Measurements from ENCODE around the gene TSHR.
A peak's percentile ranks its signal among the peaks of the same experiment; 100 is the strongest.
"Not testable (repeated sequence)": the region's sequence is repeated elsewhere in the genome, so short reads cannot be mapped to it uniquely, and the experiment has no call there.

TSHR gene

DNA sequence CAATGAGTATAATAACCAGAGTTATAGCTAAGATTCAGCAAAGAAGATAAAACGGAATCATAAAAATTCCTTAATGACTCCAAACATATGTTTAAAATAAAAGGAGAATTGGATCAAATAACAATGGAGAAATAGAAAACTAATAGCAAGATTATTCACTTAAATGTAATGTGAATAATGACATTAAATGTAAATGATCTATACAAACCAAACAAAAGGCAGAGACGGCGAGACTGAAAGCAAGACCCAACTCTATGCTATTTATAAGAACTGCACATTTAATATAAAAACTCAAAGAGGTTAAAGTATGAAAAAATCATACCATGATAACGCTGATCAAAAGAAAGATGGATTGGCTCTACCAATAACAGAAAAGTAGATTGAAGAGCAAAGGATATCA, 3.9 kb upstream of the TSHR start:
- DNase-seq (ENCODE audit: low spot score): no peak

DNA sequence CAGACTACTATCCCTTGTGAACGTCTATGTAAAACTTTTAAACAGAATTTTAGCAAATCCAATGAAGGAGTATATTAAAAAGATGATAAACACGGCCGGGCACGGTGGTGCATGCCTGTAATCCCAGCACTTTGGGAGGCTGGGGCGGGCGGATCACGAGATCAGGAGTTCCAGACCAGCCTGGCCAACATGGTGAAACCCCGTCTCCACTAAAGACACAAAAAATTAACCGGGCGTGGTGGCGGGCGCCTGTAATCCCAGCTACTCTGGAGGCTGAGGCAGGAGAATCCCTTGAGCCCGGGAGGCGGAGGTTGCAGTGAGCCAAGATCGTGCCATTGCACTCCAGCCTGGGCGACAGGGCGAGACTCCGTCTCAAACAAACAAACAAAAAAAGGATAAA, 2.2 kb upstream of the TSHR start:
- DNase-seq (ENCODE audit: low spot score): not testable (repeated sequence)

GRCh38 chr14:80954687-80955299, 628 bp upstream of the TSHR start:
- DNase-seq (ENCODE audit: low spot score): peak; percentile 77

GRCh38 chr14:80956102-80956501, 681 bp downstream of the TSHR start:
- DNase-seq (ENCODE audit: low spot score): no peak

GRCh38 chr14:80956922-80957321, 1.5 kb downstream of the TSHR start:
- no peak for DNase-seq (ENCODE audit: low spot score)

DNA sequence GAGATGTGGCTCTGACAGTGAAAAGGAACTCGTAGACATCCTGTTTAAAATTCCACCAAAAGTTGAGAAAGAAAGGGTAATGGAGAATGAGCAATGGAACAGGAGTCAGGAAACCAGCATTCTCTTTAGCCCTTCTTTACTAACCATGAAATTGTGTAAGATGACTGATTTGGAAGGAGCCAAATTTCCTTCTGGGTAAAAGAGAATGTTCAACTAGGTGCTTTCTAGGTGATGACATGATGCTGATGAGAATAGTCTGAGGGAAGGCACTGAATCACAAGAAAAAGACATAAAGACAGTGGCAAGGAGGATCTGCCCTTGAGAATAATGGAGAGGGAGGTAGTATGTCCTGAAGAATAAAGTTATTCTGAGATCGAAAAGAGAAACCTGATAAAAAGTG, 2.2 kb downstream of the TSHR start:
- no peak for DNase-seq (ENCODE audit: low spot score)

GRCh38 chr14:80958226-80958625, 2.8 kb downstream of the TSHR start:
- no peak for DNase-seq (ENCODE audit: low spot score)

DNA sequence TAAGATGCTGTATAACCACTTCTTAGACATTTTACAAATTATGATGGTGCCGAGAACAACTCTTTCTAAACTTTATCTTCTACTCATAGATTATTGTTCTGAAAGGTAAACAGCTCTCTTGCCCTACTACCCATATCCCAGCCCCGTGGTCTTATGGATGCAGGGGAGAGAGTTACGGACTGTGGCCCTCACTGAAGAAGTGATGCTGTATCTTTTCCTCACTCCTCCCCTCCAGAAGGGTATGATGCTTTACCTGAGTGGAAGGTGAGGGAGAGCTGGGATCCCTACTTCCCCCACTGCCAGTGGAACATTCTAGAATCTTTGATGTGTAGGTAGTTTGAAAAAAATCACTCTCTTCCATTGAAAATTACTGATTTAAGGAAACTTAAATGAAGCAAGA, 3.5 kb downstream of the TSHR start:
- no peak for DNase-seq (ENCODE audit: low spot score)

DNA sequence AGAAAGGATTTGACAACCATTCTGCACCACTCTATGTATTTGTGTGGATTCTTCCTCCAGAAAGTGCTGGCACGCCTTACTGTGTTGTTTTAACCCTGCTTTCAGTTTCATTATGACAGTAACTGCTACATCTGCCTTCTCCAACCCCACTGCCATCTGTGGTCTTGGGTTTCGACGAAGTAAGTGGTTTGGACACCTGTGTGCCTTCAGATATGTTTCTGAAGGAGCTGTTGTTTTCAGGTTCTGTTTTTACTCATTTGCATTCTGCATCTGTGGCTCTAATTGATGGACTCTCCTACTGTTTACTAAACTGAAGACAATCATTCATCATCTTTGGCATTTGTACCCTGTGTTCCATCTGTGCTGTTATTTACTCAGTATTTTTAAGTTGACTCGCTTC, 4.1 kb downstream of the TSHR start:
- peak; percentile 66 for DNase-seq (ENCODE audit: low spot score)

DNA sequence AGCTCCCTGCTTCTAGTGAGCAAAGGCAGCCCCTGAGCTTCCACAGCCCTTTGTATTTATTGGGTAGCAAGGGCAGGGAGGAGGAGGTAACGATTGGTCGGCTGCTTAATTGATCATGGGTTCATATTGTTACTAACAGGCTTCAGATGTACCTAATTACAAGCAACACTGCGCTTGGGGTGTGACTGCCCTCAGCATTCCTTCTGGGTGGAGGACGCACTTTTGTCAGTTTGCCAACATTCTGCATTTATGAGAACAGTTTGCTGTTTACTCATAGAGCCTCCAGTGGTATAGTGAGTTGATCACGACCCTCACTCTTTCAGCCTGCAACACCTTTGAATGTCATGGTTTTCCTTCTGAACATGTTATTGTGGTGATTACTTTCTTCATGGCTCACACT, 9.6 kb downstream of the TSHR start:
- DNase-seq (ENCODE audit: low spot score): no peak

- DNase-seq (ENCODE audit: low spot score): no peak
Measured at GRCh38 chr14:80973931-80974641, 18.7 kb downstream of the TSHR start.

DNA sequence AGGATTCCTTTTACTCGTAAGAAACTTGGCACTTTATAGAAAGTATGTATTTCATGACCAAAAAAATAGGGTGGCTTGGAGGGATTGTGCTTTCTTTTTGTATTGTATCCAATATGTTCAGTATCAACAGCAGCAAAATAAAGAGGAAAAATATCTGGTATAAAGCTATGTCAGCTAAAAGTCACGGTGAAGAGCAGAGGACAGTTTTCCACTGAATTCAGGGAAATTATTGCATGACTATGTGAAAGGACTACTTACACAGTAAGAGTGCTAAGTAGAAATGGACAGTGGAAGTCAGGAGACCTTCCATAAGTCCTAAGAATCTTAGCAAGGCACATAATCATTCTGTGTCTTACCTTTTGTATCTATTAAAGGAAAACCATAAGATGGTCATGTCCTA, 19.3 kb downstream of the TSHR start:
- no peak for DNase-seq (ENCODE audit: low spot score)

GRCh38 chr14:80977221-80977620, 21.8 kb downstream of the TSHR start:
- DNase-seq (ENCODE audit: low spot score): no peak

DNA sequence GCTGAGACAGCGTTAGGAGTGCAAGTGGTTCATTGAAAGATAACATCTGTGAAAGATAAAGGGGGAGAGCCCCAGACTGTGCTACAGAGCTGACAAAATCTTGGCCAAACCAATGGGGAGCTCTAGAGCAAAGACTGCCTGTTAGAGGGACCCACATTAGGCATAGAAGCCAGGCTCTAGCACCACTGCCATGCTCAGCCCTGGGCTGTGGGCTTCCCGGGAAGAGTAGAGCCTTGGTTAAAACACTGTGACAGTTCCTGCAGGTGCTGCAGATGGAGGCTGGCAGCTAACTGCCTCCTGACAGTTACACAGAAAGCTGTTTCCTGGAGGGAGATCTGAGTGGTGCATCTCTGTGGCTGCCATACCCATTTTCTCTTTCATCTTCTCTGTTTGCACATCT, 23.0 kb downstream of the TSHR start:
- no peak for DNase-seq (ENCODE audit: low spot score)

- no peak for DNase-seq (ENCODE audit: low spot score)
Measured at GRCh38 chr14:80979951-80980350, 24.5 kb downstream of the TSHR start.

DNA sequence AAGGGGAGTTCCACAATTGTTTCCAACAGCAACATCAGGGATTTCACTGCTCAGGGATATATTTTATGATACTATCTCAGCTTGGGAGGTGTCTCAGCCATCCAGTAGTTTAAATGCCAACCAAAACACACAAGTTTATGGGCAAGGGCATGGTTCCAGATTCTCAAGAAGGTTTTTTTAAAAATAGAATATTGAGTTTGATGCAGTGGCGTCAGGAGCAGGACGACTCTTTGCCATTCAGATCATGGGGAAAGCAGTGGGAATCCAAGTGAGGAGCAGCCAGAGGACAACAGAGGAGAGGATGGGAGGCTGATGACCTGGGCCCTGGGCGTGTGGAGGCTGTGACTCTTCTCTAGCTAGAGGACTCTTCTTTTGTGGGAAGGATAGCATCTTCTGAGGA, 25.7 kb downstream of the TSHR start:
- no peak for DNase-seq (ENCODE audit: low spot score)

DNA sequence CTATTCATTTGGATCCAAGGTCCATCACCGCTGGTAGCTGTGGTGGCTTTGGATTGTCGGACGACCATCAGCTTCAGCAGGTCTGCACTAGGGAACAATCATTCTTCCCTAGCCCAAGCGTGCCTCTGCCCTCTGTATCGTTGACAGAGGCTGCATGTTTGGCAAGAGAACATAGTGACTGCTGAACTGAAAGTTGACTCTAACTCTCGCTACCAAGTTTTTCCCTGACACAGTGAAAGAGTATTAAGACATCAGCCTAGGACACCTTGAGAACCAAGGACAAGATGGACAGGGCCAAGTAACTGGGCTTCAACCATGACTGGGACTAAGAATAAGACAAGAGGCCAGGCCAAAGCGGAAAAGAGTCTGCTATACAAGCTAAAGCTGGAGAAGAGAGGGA, 26.3 kb downstream of the TSHR start:
- DNase-seq (ENCODE audit: low spot score): no peak

- DNase-seq (ENCODE audit: low spot score): no peak
Measured at GRCh38 chr14:80982711-80983110, 27.3 kb downstream of the TSHR start.

DNA sequence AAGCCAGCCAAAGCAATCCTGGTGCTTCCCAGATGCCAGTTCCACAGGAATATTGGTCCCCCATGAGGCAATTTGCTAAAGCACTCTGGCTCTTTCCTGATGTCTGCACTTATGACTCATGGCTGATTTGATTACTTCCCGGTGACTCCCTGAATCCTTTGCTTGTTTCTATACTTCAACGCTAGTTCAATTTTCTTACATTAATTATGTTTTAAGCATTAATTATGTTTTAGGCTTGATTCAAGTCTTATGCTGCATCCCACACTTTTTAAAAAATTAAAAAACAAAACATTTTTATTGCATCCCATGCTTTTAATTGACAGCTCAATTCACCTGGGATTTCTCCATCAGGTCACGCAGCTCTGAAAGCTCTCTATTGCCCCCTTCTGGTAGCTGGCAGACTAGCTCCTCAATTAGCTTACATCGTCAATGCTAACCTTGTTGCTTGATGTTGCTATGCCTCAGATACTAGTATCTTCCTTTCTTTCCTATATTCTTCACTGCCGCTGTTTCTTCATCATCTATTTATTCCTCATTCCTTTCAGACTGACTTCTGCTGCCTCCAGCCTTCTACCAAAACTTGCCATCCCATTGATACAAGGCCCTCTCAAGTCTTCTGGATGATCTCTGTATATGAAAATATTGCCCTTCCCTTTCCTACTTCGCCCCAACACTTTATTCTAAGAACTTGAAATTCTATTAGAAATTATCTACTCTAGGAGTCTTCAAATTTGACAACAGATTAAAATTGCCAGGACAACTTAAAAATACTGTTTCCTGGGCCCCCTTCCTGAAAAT, 32.0 kb downstream of the TSHR start:
- peak; percentile 75 for DNase-seq (ENCODE audit: low spot score)

GRCh38 chr14:80988192-80988591, 32.8 kb downstream of the TSHR start:
- DNase-seq (ENCODE audit: low spot score): no peak

- DNase-seq (ENCODE audit: low spot score): no peak
Measured at GRCh38 chr14:80988735-80989429, 33.5 kb downstream of the TSHR start.

DNA sequence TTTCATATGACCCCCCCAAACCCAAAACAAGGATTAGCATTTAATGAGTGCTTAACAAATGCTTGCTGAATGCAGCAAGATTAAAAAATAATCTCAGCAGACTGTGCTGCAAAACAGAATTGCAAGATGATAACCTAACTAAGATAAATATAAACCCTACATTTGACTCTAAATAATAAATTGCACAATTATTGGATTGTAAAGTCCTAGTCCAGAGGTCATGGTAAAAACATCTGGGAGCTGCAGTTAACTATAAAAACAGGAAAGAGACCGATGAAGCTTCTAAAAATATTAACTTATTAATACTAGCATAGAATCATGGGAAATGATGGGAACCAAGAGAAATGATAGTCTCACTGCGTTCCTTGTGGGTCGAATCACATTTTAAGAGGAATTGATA, 37.2 kb downstream of the TSHR start:
- no peak for DNase-seq (ENCODE audit: low spot score)
